HG03095 (cell line): ENCODE measurements around the gene PKHD1.

ENCODE experiments used
- ATAC-seq: cut with Tn5 transposase; IDR thresholded peaks from one replicate; pipeline ENCODE4 v1.9.1; 2021; ENCODE audit warnings: moderate library complexity; ENCODE audit not compliant: unreplicated experiment

PKHD1 gene

GRCh38 chr6:52049252-52050050, 38.0 kb downstream of the PKHD1 start:
- ATAC-seq = no peak

GRCh38 chr6:52046456-52046855, 41.0 kb downstream of the PKHD1 start:
- no peak for ATAC-seq

- ATAC-seq = no peak
Observed at GRCh38 chr6:52045481-52045880, 41.9 kb downstream of the PKHD1 start.

GRCh38 chr6:52045033-52045432, 42.4 kb downstream of the PKHD1 start:
- no peak for ATAC-seq

- no peak for ATAC-seq
Observed at GRCh38 chr6:52042141-52042885, 45.1 kb downstream of the PKHD1 start.

- no peak for ATAC-seq
Observed at GRCh38 chr6:52041134-52041533, 46.3 kb downstream of the PKHD1 start.

GRCh38 chr6:52027699-52028098, 59.7 kb downstream of the PKHD1 start:
- no peak for ATAC-seq

GRCh38 chr6:52024451-52025068, 62.9 kb downstream of the PKHD1 start:
- no peak for ATAC-seq

- ATAC-seq = no peak
Observed at GRCh38 chr6:52022675-52023074, 64.7 kb downstream of the PKHD1 start.

GRCh38 chr6:52020945-52021570, 66.4 kb downstream of the PKHD1 start:
- ATAC-seq = no peak

GRCh38 chr6:52019881-52020280, 67.5 kb downstream of the PKHD1 start:
- ATAC-seq = no peak

- no peak for ATAC-seq
Observed at GRCh38 chr6:52019092-52019491, 68.3 kb downstream of the PKHD1 start.

- no peak for ATAC-seq
Observed at GRCh38 chr6:52016915-52017748, 70.3 kb downstream of the PKHD1 start.

GRCh38 chr6:52015953-52016352, 71.5 kb downstream of the PKHD1 start:
- no peak for ATAC-seq

- ATAC-seq = no peak
Observed at GRCh38 chr6:52014391-52014790, 73.0 kb downstream of the PKHD1 start.

- no peak for ATAC-seq
Observed at GRCh38 chr6:52013035-52013434, 74.4 kb downstream of the PKHD1 start.

GRCh38 chr6:52012582-52012981, 74.8 kb downstream of the PKHD1 start:
- ATAC-seq = no peak

GRCh38 chr6:52010806-52011205, 76.6 kb downstream of the PKHD1 start:
- ATAC-seq = no peak

- no peak for ATAC-seq
Observed at GRCh38 chr6:52010145-52010544, 77.3 kb downstream of the PKHD1 start.

GRCh38 chr6:52009466-52010140, 77.8 kb downstream of the PKHD1 start:
- ATAC-seq = no peak
